A673 (cell line): ENCODE measurements around the gene TPI1. TPM values are rescaled to one million over a fixed set of nuclear protein-coding genes. Genes with fewer than 3 reads are reported as not detected.

Experiments used
- BruUV-seq: library from RNA; stranded (reverse); fragments of 400-500 nt; replicated peaks from 2 replicates; lab custom pipeline; 2021; lab: Mats Ljungman, UMichigan
- CTCF ChIA-PET: fragments of 300-600 bp; sonication (Branson Sonifier 250); formaldehyde crosslinking; loops from one replicate; lab custom pipeline; 2022; ENCODE audit warnings: antibody characterized with exemption; lab: Charles Lee
- POLR2A ChIA-PET: fragments of 300-600 bp; sonication (Branson Sonifier 250); formaldehyde crosslinking; loops from one replicate; lab custom pipeline; 2022; ENCODE audit warnings: antibody characterized with exemption; ENCODE audit not compliant: low non-redundant PET; lab: Charles Lee
- DNase-seq: peaks from one replicate; pipeline ENCODE4 v3.0.0-alpha.2; 2015; ENCODE audit warnings: low spot score
- H3K27ac ChIP-seq: fragments of 200-600 bp; sonication (generic); 2 replicates; pipeline ENCODE4 v1.5.1; 2016; ENCODE audit warnings: mixed run types, low read depth, mild to moderate bottlenecking, mixed read lengths, antibody characterized with exemption, low read length; ENCODE audit not compliant: poor library complexity, severe bottlenecking
- H3K27me3 ChIP-seq: fragments of 200-600 bp; sonication (generic); replicated peaks from 2 replicates; pipeline ENCODE4 v1.6.1; 2017; ENCODE audit warnings: mixed run types, low read depth, mild to moderate bottlenecking, mixed read lengths, antibody characterized with exemption, low read length; ENCODE audit not compliant: insufficient read depth, poor library complexity
- H3K36me3 ChIP-seq: fragments of 200-600 bp; sonication (generic); 2 replicates; pipeline ENCODE4 v1.6.1; 2016; ENCODE audit warnings: mixed run types, mild to moderate bottlenecking, mixed read lengths, antibody characterized with exemption, low read length; ENCODE audit not compliant: insufficient read depth, poor library complexity, severe bottlenecking
- H3K4me1 ChIP-seq: fragments of 200-600 bp; sonication (generic); 2 replicates; pipeline ENCODE4 v1.6.1; 2017; ENCODE audit warnings: mixed run types, mild to moderate bottlenecking, mixed read lengths, antibody characterized with exemption, low read length; ENCODE audit not compliant: insufficient read depth, poor library complexity, severe bottlenecking
- H3K4me3 ChIP-seq: fragments of 200-600 bp; sonication (generic); 2 replicates; pipeline ENCODE4 v1.5.1; 2016; ENCODE audit warnings: low read depth, mixed run types, mild to moderate bottlenecking, mixed read lengths, low read length; ENCODE audit not compliant: poor library complexity, severe bottlenecking
- H3K9me3 ChIP-seq: fragments of 200-600 bp; sonication (generic); 2 replicates; pipeline ENCODE4 v1.6.1; 2016; ENCODE audit warnings: mixed run types, low read depth, mild to moderate bottlenecking, mixed read lengths, antibody characterized with exemption, low read length; ENCODE audit not compliant: poor library complexity, severe bottlenecking
- EZH2 ChIP-seq: fragments of 200-600 bp; sonication (generic); IDR thresholded peaks from 2 replicates; pipeline ENCODE4 v1.6.1; 2017; ENCODE audit warnings: borderline replicate concordance, low read depth, mild to moderate bottlenecking, mixed read lengths, antibody characterized with exemption, low read length; ENCODE audit not compliant: poor library complexity, severe bottlenecking
- intact Hi-C: fragments of 100-400 bp; cut with micrococcal nuclease; formaldehyde crosslinking; loops from one replicate; pipeline ENCODE4 v1.10.0; 2022; ENCODE audit not compliant: unreplicated experiment
- total RNA-seq: library from RNA; stranded (reverse); gene quantifications from 2 replicates; pipeline ENCODE4 v1.2.3, GENCODE V29; 2021
- TF ChIP-seq, protein P1 (sequence below): fragments of 300-800, 200-600 bp; sonication (generic); conservative IDR thresholded peaks from 2 replicates; pipeline ENCODE4 v1.5.1; 2017; ENCODE audit warnings: low read depth, mild to moderate bottlenecking, antibody characterized with exemption, low read length, moderate library complexity, mixed read lengths

The TPI1 gene
- total RNA-seq, 1 experiment from 2014 or later: 1,277 TPM

DNA sequence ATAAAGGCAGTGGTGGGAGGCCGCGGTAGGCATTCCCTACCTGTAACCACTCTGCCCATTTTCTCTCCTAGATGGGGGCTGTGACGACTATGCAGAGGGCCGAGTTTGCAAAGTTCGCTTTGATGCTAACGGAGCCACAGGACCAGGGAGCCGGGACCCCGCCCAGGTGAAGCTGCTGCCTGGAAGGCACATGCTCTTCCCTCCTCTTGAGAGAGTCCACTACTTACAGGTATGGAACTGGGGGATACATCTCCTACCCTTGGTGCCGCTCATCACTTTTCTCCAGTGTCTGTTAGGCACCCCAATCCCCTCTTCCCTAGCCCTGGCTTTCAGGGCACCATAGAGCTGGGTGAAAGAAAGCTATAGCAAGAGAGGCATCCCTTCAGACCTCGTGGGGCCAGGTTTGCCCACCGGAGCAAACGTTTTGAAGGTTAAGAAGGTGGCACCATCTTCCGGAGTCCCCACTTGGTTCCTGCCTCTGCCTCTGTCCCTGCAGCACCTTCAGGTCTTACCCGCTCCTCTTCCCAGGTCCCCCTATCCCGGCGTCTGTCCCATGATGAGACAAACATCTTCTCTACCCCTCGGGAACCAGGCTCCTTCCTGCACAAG, 41.1 kb upstream of the TPI1 start:
- Histone ChIP-seq H3K4me1 (peaks cover 32% of the 10 kb centered on the region), H3K9me3 (no peaks in the 10 kb centered on the region), H3K4me3 (no peak overlapping the region), H3K27ac (peak overlapping the region; percentile 11), H3K36me3 (peaks cover 8% of the 10 kb centered on the region), H3K27me3 (no peaks in the 10 kb centered on the region)
- ChIA-PET CTCF (no interaction called here), POLR2A (interaction anchor here (0.9 kb wide), 1 partner anchor 73 kb away, joined by 3 read pairs; no protein-coding TSS in a partner anchor)
- no peak for TF ChIP-seq EZH2
- TF ChIP-seq, protein P1, sequence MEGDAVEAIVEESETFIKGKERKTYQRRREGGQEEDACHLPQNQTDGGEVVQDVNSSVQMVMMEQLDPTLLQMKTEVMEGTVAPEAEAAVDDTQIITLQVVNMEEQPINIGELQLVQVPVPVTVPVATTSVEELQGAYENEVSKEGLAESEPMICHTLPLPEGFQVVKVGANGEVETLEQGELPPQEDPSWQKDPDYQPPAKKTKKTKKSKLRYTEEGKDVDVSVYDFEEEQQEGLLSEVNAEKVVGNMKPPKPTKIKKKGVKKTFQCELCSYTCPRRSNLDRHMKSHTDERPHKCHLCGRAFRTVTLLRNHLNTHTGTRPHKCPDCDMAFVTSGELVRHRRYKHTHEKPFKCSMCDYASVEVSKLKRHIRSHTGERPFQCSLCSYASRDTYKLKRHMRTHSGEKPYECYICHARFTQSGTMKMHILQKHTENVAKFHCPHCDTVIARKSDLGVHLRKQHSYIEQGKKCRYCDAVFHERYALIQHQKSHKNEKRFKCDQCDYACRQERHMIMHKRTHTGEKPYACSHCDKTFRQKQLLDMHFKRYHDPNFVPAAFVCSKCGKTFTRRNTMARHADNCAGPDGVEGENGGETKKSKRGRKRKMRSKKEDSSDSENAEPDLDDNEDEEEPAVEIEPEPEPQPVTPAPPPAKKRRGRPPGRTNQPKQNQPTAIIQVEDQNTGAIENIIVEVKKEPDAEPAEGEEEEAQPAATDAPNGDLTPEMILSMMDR: no peak
- no TSS peak for BruUV-seq
- DNase-seq: no peak
- intact Hi-C loops: loop anchor here (5.0 kb wide), 2 partner anchors 59 to 209 kb away; partner anchors contain the start of gene PTMS

DNA sequence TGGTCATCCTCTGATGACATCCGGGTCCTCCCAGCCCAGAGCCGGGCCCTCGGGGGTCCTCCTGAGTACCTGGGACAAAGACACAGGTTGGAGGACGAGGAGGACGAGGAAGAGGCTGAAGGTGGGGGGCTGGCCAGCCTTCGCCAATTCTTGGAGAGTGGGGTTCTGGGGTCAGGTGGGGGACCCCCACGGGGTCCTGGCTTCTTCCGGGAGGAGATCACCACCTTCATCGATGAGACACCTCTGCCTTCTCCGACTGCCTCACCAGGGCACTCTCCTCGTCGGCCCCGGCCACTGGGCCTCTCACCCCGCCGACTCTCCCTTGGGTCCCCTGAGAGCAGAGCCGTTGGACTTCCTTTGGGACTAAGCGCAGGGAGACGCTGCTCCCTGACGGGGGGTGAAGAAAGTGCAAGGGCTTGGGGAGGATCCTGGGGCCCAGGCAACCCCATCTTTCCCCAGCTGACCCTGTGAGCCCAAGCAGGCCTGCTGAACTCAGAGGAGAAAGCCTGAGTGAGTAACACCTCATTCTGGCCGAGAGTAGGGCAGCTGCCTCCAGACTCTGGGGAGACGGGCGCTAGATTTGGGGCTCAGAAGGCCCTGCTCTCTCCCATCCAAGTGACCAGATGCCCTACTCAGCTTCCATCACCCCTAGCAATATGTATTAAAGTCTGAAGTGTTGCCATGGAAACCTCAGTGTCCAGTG, 40.4 kb upstream of the TPI1 start:
- H3K4me1 ChIP-seq: peaks cover 28% of the 10 kb centered on the region
- no peak for TF ChIP-seq EZH2
- TF ChIP-seq, protein P1: no peak
- BruUV-seq: no TSS peak
- POLR2A ChIA-PET: interaction anchor here (0.6 to 0.9 kb wide), 2 partner anchors 73 to 595 kb away, joined by 3 read pairs; no protein-coding TSS in a partner anchor
- H3K27me3 ChIP-seq: no peaks in the 10 kb centered on the region
- H3K9me3 ChIP-seq: no peaks in the 10 kb centered on the region
- H3K36me3 ChIP-seq: peaks cover 15% of the 10 kb centered on the region
- H3K4me3 ChIP-seq: no peak overlapping the region
- CTCF ChIA-PET: interaction anchor here (0.6 to 0.9 kb wide), 2 partner anchors 75 to 103 kb away, joined by 3 read pairs; no protein-coding TSS in a partner anchor
- intact Hi-C loops: loop anchor here (5.0 kb wide), 2 partner anchors 60 to 210 kb away; partner anchors contain the start of gene PTMS
- no peak for DNase-seq
- peak overlapping the region; percentile 57 for H3K27ac ChIP-seq

DNA sequence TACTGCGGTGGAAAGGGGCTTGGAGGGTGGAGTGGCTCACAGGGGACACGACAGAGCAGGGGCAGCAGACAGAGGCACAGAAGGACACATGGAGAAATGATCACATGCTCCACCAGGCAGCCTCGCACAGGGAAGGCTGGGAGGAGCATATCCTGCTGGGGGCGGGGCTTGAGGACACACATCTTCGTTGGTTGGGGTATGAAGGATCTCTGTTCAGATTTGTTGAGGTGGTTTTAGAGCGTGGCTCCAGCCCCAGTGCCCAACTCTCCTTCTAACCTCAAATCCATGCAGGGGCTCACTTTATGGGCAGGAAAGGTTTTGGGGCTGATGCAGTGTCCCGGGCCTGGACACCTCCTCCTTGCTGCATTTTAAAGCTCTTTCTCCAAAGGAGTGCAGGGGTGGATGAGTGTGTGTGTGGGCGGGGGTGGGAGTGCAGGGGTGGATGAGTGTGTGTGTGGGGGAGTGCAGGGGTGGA, 39.9 kb upstream of the TPI1 start:
- H3K27ac ChIP-seq: peak overlapping the region; percentile 57
- peaks cover 23% of the 10 kb centered on the region for H3K4me1 ChIP-seq
- peak overlapping the region; percentile 29 for H3K4me3 ChIP-seq
- TF ChIP-seq EZH2: no peak
- TF ChIP-seq, protein P1: no peak
- CTCF ChIA-PET: interaction anchor here (0.6 to 0.9 kb wide), 2 partner anchors 75 to 104 kb away, joined by 3 read pairs; no protein-coding TSS in a partner anchor
- DNase-seq: peak; percentile 95
- no peaks in the 10 kb centered on the region for H3K27me3 ChIP-seq
- H3K9me3 ChIP-seq: no peaks in the 10 kb centered on the region
- POLR2A ChIA-PET: interaction anchor here (0.6 kb wide), 1 partner anchor 594 kb away, joined by 3 read pairs; no protein-coding TSS in a partner anchor
- intact Hi-C loops: loop anchor here (5.0 kb wide), 2 partner anchors 60 to 210 kb away; partner anchors contain the start of gene PTMS
- H3K36me3 ChIP-seq: peaks cover 21% of the 10 kb centered on the region
- no TSS peak for BruUV-seq
